H1 (cell line): ENCODE results near the gene EXD2. TPM values are rescaled to one million over a fixed set of nuclear protein-coding genes. Genes with fewer than 3 reads are reported as not detected.

Experiments used
- CTCF ChIA-PET: fragments of 300-600 bp; sonication (Branson Sonifier 250); formaldehyde crosslinking; loops from one replicate; lab custom pipeline; 2021; ENCODE audit not compliant: partially characterized antibody; lab: Charles Lee
- POLR2A ChIA-PET: fragments of 300-600 bp; sonication (Branson Sonifier 250); formaldehyde crosslinking; loops from one replicate; lab custom pipeline; 2021; ENCODE audit warnings: inconsistent platforms; ENCODE audit not compliant: partially characterized antibody; lab: Charles Lee
- DNase-seq, 2 experiments: peaks; one replicate each; pipeline versions ENCODE4 v3.0.0 to v3.0.0-alpha.2; 2010 to 2022; ENCODE audit warnings: low spot score in 2 of 2, low read depth in 1 of 2, mixed read lengths in 1 of 2
- FAIRE-seq: peaks from 2 replicates; lab custom pipeline; 2011; peaks lifted over from hg19 to GRCh38; lab: Jason Lieb, UNC
- H2AFZ ChIP-seq: 2 replicates; pipeline ENCODE4 v1.8.1; 2012; ENCODE audit warnings: low read length, inconsistent platforms
- H2AK5ac ChIP-seq: 2 replicates; pipeline ENCODE4 v1.6.1; 2013; ENCODE audit warnings: low read depth, low read length
- H2BK120ac ChIP-seq: replicated peaks from 2 replicates; pipeline ENCODE3; 2013; ENCODE audit warnings: low read depth, low read length, inconsistent platforms
- H2BK12ac ChIP-seq: 2 replicates; pipeline ENCODE4 v1.6.1; 2013; ENCODE audit warnings: low read depth, low read length
- H2BK15ac ChIP-seq: 2 replicates; pipeline ENCODE4 v1.6.1; 2013; ENCODE audit warnings: low read length
- H2BK20ac ChIP-seq: 2 replicates; pipeline ENCODE4 v1.6.1; 2013; ENCODE audit warnings: low read length
- H2BK5ac ChIP-seq: 2 replicates; pipeline ENCODE4 v1.6.1; 2013; ENCODE audit warnings: low read depth, low read length
- H3K14ac ChIP-seq: 2 replicates; pipeline ENCODE4 v1.6.1; 2013; ENCODE audit warnings: inconsistent platforms; ENCODE audit not compliant: insufficient read length
- H3K18ac ChIP-seq: 2 replicates; pipeline ENCODE4 v1.6.1; 2013; ENCODE audit warnings: low read length; ENCODE audit errors: extremely low read depth
- H3K23ac ChIP-seq: 2 replicates; pipeline ENCODE4 v1.6.1; 2013; ENCODE audit warnings: inconsistent platforms; ENCODE audit not compliant: insufficient read length
- H3K23me2 ChIP-seq: 2 replicates; pipeline ENCODE4 v1.6.1; 2013; ENCODE audit warnings: low read depth, low read length
- H3K27ac ChIP-seq: 2 replicates; pipeline ENCODE4 v1.6.1; 2011; ENCODE audit warnings: low read depth, low read length, inconsistent platforms
- H3K27me3 ChIP-seq, 4 experiments: replicated peaks in 1 of 4; 1 replicate in 1 of 4; 2 replicates in 3 of 4; pipeline versions ENCODE4 v1.6.1 to v1.8.1; 2011 to 2013; ENCODE audit warnings: low read length in 3 of 4, mild to moderate bottlenecking in 3 of 4, inconsistent platforms in 2 of 4, mixed read lengths in 2 of 4, moderate library complexity in 1 of 4; ENCODE audit not compliant: control insufficient read depth in 3 of 4, insufficient read depth in 3 of 4; ENCODE audit errors: extremely low read depth in 1 of 4
- H3K36me3 ChIP-seq, 4 experiments: 2 replicates each; pipeline versions ENCODE4 v1.6.1 to v1.8.1; 2011 to 2013; ENCODE audit warnings: mild to moderate bottlenecking in 4 of 4, low read length in 3 of 4, moderate library complexity in 2 of 4, control low read depth in 1 of 4, inconsistent platforms in 1 of 4; ENCODE audit not compliant: insufficient read depth in 4 of 4, control insufficient read depth in 2 of 4
- H3K4ac ChIP-seq: replicated peaks from 2 replicates; pipeline ENCODE3; 2013; ENCODE audit warnings: low read length, low read depth, mixed read lengths, inconsistent platforms; ENCODE audit not compliant: insufficient read length
- H3K4me1 ChIP-seq, 4 experiments: replicated peaks in 1 of 4; 1 replicate in 1 of 4; 2 replicates in 3 of 4; pipeline versions ENCODE4 v1.6.1 to v1.8.1; 2011 to 2013; ENCODE audit warnings: low read length in 3 of 4, inconsistent platforms in 2 of 4, mixed read lengths in 1 of 4; ENCODE audit not compliant: insufficient read depth in 4 of 4, control insufficient read depth in 3 of 4
- H3K4me2 ChIP-seq, 2 experiments: 2 replicates each; pipeline versions ENCODE4 v1.6.1 to v1.8.1; 2011 to 2013; ENCODE audit warnings: low read depth in 2 of 2, low read length in 2 of 2, control low read depth in 1 of 2, inconsistent platforms in 1 of 2, mild to moderate bottlenecking in 1 of 2; ENCODE audit not compliant: insufficient read depth in 1 of 2
- H3K4me3 ChIP-seq, 4 experiments: fragments of 200-600, 300-600 bp in 1 of 4; sonication (generic), shearing (Covaris generic), sonication (Bioruptor Twin) in 1 of 4; 2 replicates each; pipeline versions ENCODE4 v1.5.1 to v1.8.1; 2011 to 2016; ENCODE audit warnings: low read length in 4 of 4, low read depth in 3 of 4, control low read depth in 2 of 4, inconsistent platforms in 2 of 4, mild to moderate bottlenecking in 2 of 4, mixed read lengths in 1 of 4, moderate library complexity in 1 of 4; ENCODE audit not compliant: insufficient read depth in 2 of 4; ENCODE audit errors: extremely low read depth in 1 of 4
- H3K56ac ChIP-seq: replicated peaks from 2 replicates; pipeline ENCODE3; 2013; ENCODE audit warnings: low read depth, mild to moderate bottlenecking, mixed read lengths, low read length, inconsistent platforms; ENCODE audit not compliant: insufficient read length
- H3K79me1 ChIP-seq: 2 replicates; pipeline ENCODE4 v1.6.1; 2013; ENCODE audit warnings: low read depth, low read length, control low read depth
- H3K79me2 ChIP-seq, 2 experiments: 2 replicates each; pipeline versions ENCODE4 v1.6.1 to v1.8.1; 2012 to 2013; ENCODE audit warnings: low read length in 2 of 2, mild to moderate bottlenecking in 2 of 2, inconsistent platforms in 1 of 2; ENCODE audit not compliant: insufficient read depth in 2 of 2, control insufficient read depth in 1 of 2
- H3K9ac ChIP-seq, 4 experiments: replicated peaks in 1 of 4; 1 replicate in 1 of 4; 2 replicates in 3 of 4; pipeline versions ENCODE4 v1.6.1 to v1.8.1; 2011 to 2013; ENCODE audit warnings: low read depth in 3 of 4, low read length in 3 of 4, control low read depth in 2 of 4, mild to moderate bottlenecking in 2 of 4, moderate library complexity in 2 of 4, inconsistent platforms in 1 of 4; ENCODE audit errors: extremely low read depth in 1 of 4
- H3K9me3 ChIP-seq, 2 experiments: 2 replicates each; pipeline versions ENCODE4 v1.6.1 to v1.8.1; 2012 to 2013; ENCODE audit warnings: mild to moderate bottlenecking in 2 of 2, moderate library complexity in 2 of 2, control low read depth in 1 of 2, inconsistent platforms in 1 of 2, low read depth in 1 of 2, low read length in 1 of 2, mixed read lengths in 1 of 2; ENCODE audit not compliant: insufficient read depth in 2 of 2
- H4K20me1 ChIP-seq, 2 experiments: replicated peaks in 1 of 2; 2 replicates each; pipeline versions ENCODE3 to v1.8.1; 2011 to 2013; ENCODE audit warnings: inconsistent platforms in 2 of 2, low read length in 2 of 2, mild to moderate bottlenecking in 1 of 2; ENCODE audit not compliant: insufficient read depth in 2 of 2, control insufficient read depth in 1 of 2
- H4K5ac ChIP-seq: 2 replicates; pipeline ENCODE4 v1.6.1; 2013; ENCODE audit warnings: low read length, low read depth, mixed read lengths, inconsistent platforms; ENCODE audit not compliant: insufficient read length
- H4K8ac ChIP-seq: 2 replicates; pipeline ENCODE4 v1.8.0; 2013; ENCODE audit warnings: mild to moderate bottlenecking, moderate library complexity, low read length, inconsistent platforms; ENCODE audit not compliant: insufficient read depth; ENCODE audit errors: extremely low read depth
- H4K91ac ChIP-seq: replicated peaks from 2 replicates; pipeline ENCODE3; 2013; ENCODE audit warnings: low read length, mixed read lengths, inconsistent platforms; ENCODE audit not compliant: insufficient read length
- CEBPB ChIP-seq: IDR thresholded peaks from 2 replicates; pipeline ENCODE4 v1.6.1; 2012; ENCODE audit warnings: low read depth, low read length
- WGBS, 2 experiments: shearing (Covaris generic) in 1 of 2; methylation state at CpG; one replicate each; pipeline versions ENCODE4 v1.1.6 to v1.1.7; 2013 to 2015; ENCODE audit warnings: low lambda C conversion rate in 2 of 2, mixed read lengths in 2 of 2, inconsistent platforms in 1 of 2, low coverage in 1 of 2, missing lambda C conversion rate in 1 of 2; ENCODE audit not compliant: insufficient replicate concordance in 2 of 2, insufficient coverage in 1 of 2, insufficient read length in 1 of 2; ENCODE audit errors: extremely low coverage in 1 of 2, missing lambda C conversion rate in 1 of 2; 5-methylcytosine and 5-hydroxymethylcytosine counted together
- polyA plus RNA-seq, 7 experiments: library from polyadenylated mRNA; depleted of rRNA in 3 of 7; stranded (reverse) in 5 of 7; unstranded in 2 of 7; fragments of >200 nt in 5 of 7; fragments of 200-250 nt in 2 of 7; gene quantifications; 1 replicate in 5 of 7; 2 replicates in 1 of 7; 4 replicates in 1 of 7; pipeline versions ENCODE4 v1.2.1 to v1.2.3, GENCODE V29; 2011 to 2013; ENCODE audit warnings: missing spikeins in 2 of 7, mixed read lengths in 2 of 7
- total RNA-seq: library from RNA; stranded (reverse); fragmentation: NEBNext Ultra II Directional; extraction: Animal tissue kit (Norgen Biotek cat#: 25700); gene quantifications from 2 replicates; pipeline ENCODE4 v1.2.1, GENCODE V29; 2021

Gene EXD2
- total and polyA plus RNA-seq, 2 of the 8 experiments (the other 6 are each of a cell fraction or from before 2014, with no cell fraction given), result 11.9 to 25.9 TPM

DNA sequence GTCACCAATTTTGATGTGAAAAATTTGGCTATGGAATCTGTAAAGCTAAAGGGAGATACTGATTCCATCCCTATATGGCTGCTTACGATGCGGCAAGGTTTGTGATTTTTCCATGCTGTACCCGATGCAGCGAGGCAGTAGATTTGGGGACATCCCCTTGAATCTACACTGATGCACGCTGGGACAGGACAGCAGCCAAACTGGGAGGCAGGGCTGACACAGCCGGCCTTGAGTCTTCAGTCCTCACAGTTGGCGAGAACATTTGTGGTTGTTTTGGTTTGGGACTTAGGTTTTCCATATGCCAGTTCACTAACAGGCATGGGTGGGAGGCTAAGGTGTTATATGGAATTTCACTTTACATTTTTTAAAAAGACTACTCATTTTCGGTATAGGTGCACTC lies 72.5 kb downstream of the EXD2 start:
- Histone ChIP-seq H3K79me2 (no peaks in the 10 kb centered on the region), H3K4me3 (no peak overlapping the region), H2BK120ac (no peak overlapping the region), H3K14ac (no peak overlapping the region), H3K36me3 (no peaks in the 10 kb centered on the region), H3K9ac (no peak overlapping the region), H2BK5ac (0 out of 2 replicates have a peak overlapping the region, but pooled peaks have one; percentile 13), H3K79me1 (no peaks in the 10 kb centered on the region), H4K8ac (no peak overlapping the region), H3K9me3 (no peaks in the 10 kb centered on the region), H3K4me2 (no peak overlapping the region), H2BK20ac (no peak overlapping the region), H4K5ac (no peak overlapping the region), H3K4ac (no peak overlapping the region), H3K4me1 (peaks cover 5 to 13% (median 9%) of the 10 kb centered on the region in 4 experiments), H3K23ac (no peak overlapping the region), H3K27me3 (peaks cover 3 to 34% (median 23%) of the 10 kb centered on the region in 4 experiments; a peak in 6 of 7 replicates), H2AFZ (no peak overlapping the region), H3K23me2 (peaks cover 21% of the 10 kb centered on the region), H3K18ac (no peak overlapping the region), H2AK5ac (no peak overlapping the region), H3K56ac (no peak overlapping the region), H2BK12ac (no peak overlapping the region), H2BK15ac (no peak overlapping the region), H4K20me1 (no peaks in the 10 kb centered on the region), H4K91ac (no peak overlapping the region), H3K27ac (no peak overlapping the region)
- DNase-seq (no peak), FAIRE-seq (no peak)
- CTCF ChIA-PET, result interaction anchor here (0.9 to 7.0 kb wide), 11 partner anchors 9 to 103 kb away, joined by 3 to 46 read pairs (median 7); no protein-coding TSS in a partner anchor
- TF ChIP-seq CEBPB, result no peak
- 90% methylated on average over 8 of the region's 8 CpGs; no CpG with 5 or more reads in 1 of the 2 experiments for WGBS, 2 experiments
- POLR2A ChIA-PET, result interaction anchor here (0.6 to 2.9 kb wide), 2 partner anchors 11 to 131 kb away, joined by 3 to 8 read pairs; no protein-coding TSS in a partner anchor
